ENCODE measurements around the gene GMDS.
"Not testable (repeated sequence)": the region's sequence is repeated elsewhere in the genome, so short reads cannot be mapped to it uniquely, and the experiment has no call there.

The GMDS gene

GRCh38 chr6:1688396-1688795 is 557.0 kb downstream of the GMDS start:
- intact Hi-C loops (cut with DNase I), result no loop called here

GRCh38 chr6:1687402-1687801 is 558.0 kb downstream of the GMDS start:
- DNase-seq, result no peak
- intact Hi-C loops (cut with DNase I), result no loop called here

More at GRCh38 chr6:1688396-1688795, 557.0 kb downstream of the GMDS start:
- DNase-seq, result no peak

GRCh38 chr6:1686117-1687098 is 559.0 kb downstream of the GMDS start:
- intact Hi-C loops (cut with DNase I), result no loop called here
- no peak for DNase-seq

- intact Hi-C loops (cut with DNase I), result no loop called here
These were observed 565.7 kb downstream of the GMDS start for GRCh38 chr6:1679688-1680068.

GRCh38 chr6:1679031-1679687 is 566.2 kb downstream of the GMDS start:
- intact Hi-C loops (cut with DNase I), result no loop called here
- DNase-seq, result no peak

More at GRCh38 chr6:1679688-1680068, 565.7 kb downstream of the GMDS start:
- no peak for DNase-seq

- intact Hi-C loops (cut with DNase I), result no loop called here
- no peak for DNase-seq
These were observed 567.2 kb downstream of the GMDS start for GRCh38 chr6:1678201-1678600.

GRCh38 chr6:1672379-1672778 is 573.0 kb downstream of the GMDS start:
- DNase-seq, result no peak
- intact Hi-C loops (cut with DNase I), result no loop called here

GRCh38 chr6:1670711-1671462 is 574.5 kb downstream of the GMDS start:
- DNase-seq, result no peak
- intact Hi-C loops (cut with DNase I), result no loop called here

GRCh38 chr6:1669996-1670395 is 575.4 kb downstream of the GMDS start:
- intact Hi-C loops (cut with DNase I), result no loop called here
- DNase-seq, result no peak

GRCh38 chr6:1668456-1668855 is 576.9 kb downstream of the GMDS start:
- DNase-seq; intact Hi-C loops (cut with DNase I): not testable (repeated sequence)

- intact Hi-C loops (cut with DNase I), result no loop called here
- DNase-seq, result no peak
These were observed 577.6 kb downstream of the GMDS start for GRCh38 chr6:1667805-1668175.

GRCh38 chr6:1667012-1667804 is 578.2 kb downstream of the GMDS start:
- intact Hi-C loops (cut with DNase I), result no loop called here
- no peak for DNase-seq

GRCh38 chr6:1665214-1665613 is 580.2 kb downstream of the GMDS start:
- no peak for DNase-seq
- intact Hi-C loops (cut with DNase I), result no loop called here

GRCh38 chr6:1664329-1664728 is 581.1 kb downstream of the GMDS start:
- intact Hi-C loops (cut with DNase I), result no loop called here
- DNase-seq, result no peak

GRCh38 chr6:1663511-1663910 is 581.9 kb downstream of the GMDS start:
- DNase-seq, result no peak
- intact Hi-C loops (cut with DNase I), result no loop called here

GRCh38 chr6:1662534-1662933 is 582.9 kb downstream of the GMDS start:
- intact Hi-C loops (cut with DNase I), result no loop called here
- DNase-seq, result no peak

- intact Hi-C loops (cut with DNase I), result no loop called here
- no peak for DNase-seq
These were observed 585.6 kb downstream of the GMDS start for GRCh38 chr6:1659816-1660215.

- intact Hi-C loops (cut with DNase I), result no loop called here
- DNase-seq, result no peak
These were observed 587.0 kb downstream of the GMDS start for GRCh38 chr6:1658212-1659005.

- intact Hi-C loops (cut with DNase I), result no loop called here
These were observed 587.6 kb downstream of the GMDS start for GRCh38 chr6:1657771-1658165.

More at GRCh38 chr6:1657771-1658165, 587.6 kb downstream of the GMDS start:
- DNase-seq, result no peak

Data from posterior cingulate gyrus (tissue), 11 donors.